Mammary epithelial cell (primary cell): Measurements from ENCODE around the gene PLG.

Source experiments
- CTCF ChIP-seq, 2 donors: IDR thresholded peaks in 1 of 2; conservative IDR thresholded peaks in 1 of 2; 2 replicates each; pipeline ENCODE4 v1.5.1; 2011 to 2012; ENCODE audit warnings: inconsistent platforms in 2 of 2, low read length in 2 of 2, mild to moderate bottlenecking in 2 of 2, control low read depth in 1 of 2, low read depth in 1 of 2; ENCODE audit not compliant: insufficient read depth in 1 of 2; ENCODE audit errors: extremely low read depth in 1 of 2
- EZH2 ChIP-seq: IDR thresholded peaks from 2 replicates; pipeline ENCODE4 v1.6.1; 2012; ENCODE audit warnings: low read length, inconsistent platforms, borderline replicate concordance

- no peak for TF ChIP-seq CTCF (conservative IDR thresholded peaks at IDR 0.05 in 1 of 2, IDR thresholded peaks at IDR 0.05 in 1 of 2; ENCODE audit: extremely low read depth in 1 of 2, insufficient read depth in 1 of 2, low read depth in 1 of 2, low read length in 2 of 2)
- no peak for TF ChIP-seq EZH2
Observed at GRCh38 chr6:160792708-160793107, 90.7 kb downstream of the PLG start.
